Mesendoderm (in vitro differentiated cells): Measurements from ENCODE around the gene TSPAN7.
A peak's percentile ranks its signal among the peaks of the same experiment; 100 is the strongest.

Experiments
- DNase-seq: peaks from one replicate; pipeline ENCODE4 v3.0.0; 2013
- H2AK5ac ChIP-seq: 2 replicates; pipeline ENCODE4 v1.6.1; 2013; ENCODE audit warnings: low read length, inconsistent platforms
- H2BK120ac ChIP-seq: 2 replicates; pipeline ENCODE4 v1.6.1; 2013; ENCODE audit warnings: low read depth, mild to moderate bottlenecking, low read length, moderate library complexity, mixed read lengths
- H2BK15ac ChIP-seq: replicated peaks from 2 replicates; pipeline ENCODE4 v1.6.1; 2013; ENCODE audit warnings: low read depth, mild to moderate bottlenecking, moderate library complexity
- H2BK5ac ChIP-seq: 2 replicates; pipeline ENCODE4 v1.6.1; 2013; ENCODE audit warnings: low read length, inconsistent platforms
- H3K18ac ChIP-seq: 2 replicates; pipeline ENCODE4 v1.6.1; 2013; ENCODE audit warnings: mild to moderate bottlenecking, low read length, mixed read lengths
- H3K23ac ChIP-seq: one replicate; pipeline ENCODE4 v1.6.1; 2013; ENCODE audit warnings: low read length
- H3K27ac ChIP-seq: 2 replicates; pipeline ENCODE4 v1.5.1; 2013; ENCODE audit warnings: low read depth, mild to moderate bottlenecking, inconsistent platforms, low read length, moderate library complexity
- H3K27me3 ChIP-seq: 2 replicates; pipeline ENCODE4 v1.6.1; 2013; ENCODE audit warnings: low read length, control low read depth, mild to moderate bottlenecking, inconsistent platforms; ENCODE audit not compliant: insufficient read depth, poor library complexity
- H3K36me3 ChIP-seq: 2 replicates; pipeline ENCODE4 v1.6.1; 2013; ENCODE audit warnings: low read length, inconsistent platforms; ENCODE audit not compliant: control insufficient read depth, insufficient read depth
- H3K4ac ChIP-seq: one replicate; pipeline ENCODE4 v1.6.1; 2013; ENCODE audit warnings: low read depth, mild to moderate bottlenecking, low read length, moderate library complexity
- H3K4me1 ChIP-seq: 2 replicates; pipeline ENCODE4 v1.6.1; 2013; ENCODE audit warnings: low read depth, low read length, inconsistent platforms; ENCODE audit not compliant: control insufficient read depth
- H3K4me2 ChIP-seq: 2 replicates; pipeline ENCODE4 v1.6.1; 2013; ENCODE audit warnings: low read length
- H3K4me3 ChIP-seq: 2 replicates; pipeline ENCODE4 v1.5.1; 2013; ENCODE audit warnings: mild to moderate bottlenecking, low read length
- H3K56ac ChIP-seq: one replicate; pipeline ENCODE4 v1.6.1; 2013; ENCODE audit warnings: low read length
- H3K79me1 ChIP-seq: 2 replicates; pipeline ENCODE4 v1.6.1; 2013; ENCODE audit warnings: low read length, inconsistent platforms
- H3K79me2 ChIP-seq: 2 replicates; pipeline ENCODE4 v1.6.1; 2013; ENCODE audit warnings: mild to moderate bottlenecking, low read length; ENCODE audit not compliant: control insufficient read depth, insufficient read depth
- H3K9ac ChIP-seq: 2 replicates; pipeline ENCODE4 v1.6.1; 2013; ENCODE audit warnings: low read length, inconsistent platforms
- H4K5ac ChIP-seq: one replicate; pipeline ENCODE4 v1.6.1; 2013; ENCODE audit warnings: low read length
- H4K8ac ChIP-seq: one replicate; pipeline ENCODE4 v1.6.1; 2013; ENCODE audit warnings: low read depth, mild to moderate bottlenecking, control low read depth, low read length, moderate library complexity
- WGBS: extraction: QIAGEN DNeasy Blood & Tissue Kit; methylation state at CpG from one replicate; pipeline ENCODE4 v1.1.7; 2013; ENCODE audit warnings: low lambda C conversion rate, missing lambda C conversion rate; ENCODE audit not compliant: insufficient coverage; ENCODE audit errors: extremely low coverage; 5-methylcytosine and 5-hydroxymethylcytosine counted together

Gene TSPAN7

DNA sequence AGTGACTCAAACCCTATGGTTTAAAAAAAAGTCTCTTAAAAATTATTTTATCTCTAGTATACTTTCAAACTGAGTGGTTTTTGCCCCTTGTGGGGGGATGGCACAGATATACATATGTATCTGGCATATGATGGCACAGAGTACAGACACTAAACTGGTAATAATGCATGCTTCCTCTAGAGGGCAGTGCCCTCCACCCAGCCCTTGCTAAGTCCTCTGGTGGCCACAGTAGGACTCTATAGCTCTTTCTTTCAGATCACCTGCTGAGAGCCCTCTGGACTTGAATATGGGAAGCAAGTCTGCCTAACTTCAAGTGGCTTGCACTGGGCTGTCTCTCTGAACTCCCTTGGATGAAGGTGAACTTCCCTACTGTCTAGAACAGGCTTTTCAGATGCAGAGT is 66.3 kb downstream of the TSPAN7 start:
- DNase-seq, result peak; percentile 86

DNA sequence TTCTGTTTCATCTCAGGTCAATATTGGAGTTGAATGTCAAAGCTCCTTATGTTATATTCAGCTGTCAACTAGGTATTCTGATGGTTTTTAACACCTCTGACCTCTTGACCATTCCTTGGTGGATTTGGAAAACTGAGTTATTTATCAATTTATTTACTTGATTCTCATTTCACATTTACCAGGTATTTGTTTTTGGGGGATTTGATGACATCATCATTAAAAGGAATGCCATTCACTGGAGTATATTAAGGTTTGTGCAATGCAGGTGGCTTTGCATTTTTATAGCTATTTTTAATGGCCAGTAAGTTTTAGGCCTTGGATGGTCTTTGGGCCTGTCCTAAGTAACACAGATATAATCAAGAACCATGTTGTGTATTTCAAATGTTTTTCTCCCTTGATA is 67.2 kb downstream of the TSPAN7 start:
- Histone ChIP-seq H2AK5ac (no peak overlapping the region), H3K4me3 (no peak overlapping the region), H2BK120ac (no peak overlapping the region), H3K4me2 (no peak overlapping the region), H3K79me1 (no peaks in the 10 kb centered on the region), H3K9ac (no peak overlapping the region), H3K23ac (no peak overlapping the region), H2BK5ac (no peak overlapping the region), H3K79me2 (no peaks in the 10 kb centered on the region), H3K4ac (no peak overlapping the region), H3K56ac (no peak overlapping the region), H3K18ac (no peak overlapping the region), H2BK15ac (no peak overlapping the region), H3K4me1 (no peaks in the 10 kb centered on the region), H3K27me3 (no peaks in the 10 kb centered on the region), H3K36me3 (no peaks in the 10 kb centered on the region), H3K27ac (no peak overlapping the region), H4K5ac (no peak overlapping the region), H4K8ac (no peak overlapping the region)
- DNase-seq, result no peak

More for the DNA sequence above, 66.3 kb downstream of the TSPAN7 start:
- no peak overlapping the region for H3K56ac ChIP-seq
- no peak overlapping the region for H4K5ac ChIP-seq
- H2BK120ac ChIP-seq, result no peak overlapping the region
- H3K4me3 ChIP-seq, result no peak overlapping the region
- no peaks in the 10 kb centered on the region for H3K79me2 ChIP-seq
- no peaks in the 10 kb centered on the region for H3K79me1 ChIP-seq
- no peak overlapping the region for H3K9ac ChIP-seq
- no peak overlapping the region for H2BK5ac ChIP-seq
- no peak overlapping the region for H3K4ac ChIP-seq
- H4K8ac ChIP-seq, result no peak overlapping the region
- no peaks in the 10 kb centered on the region for H3K4me1 ChIP-seq
- no peak overlapping the region for H3K18ac ChIP-seq
- H2AK5ac ChIP-seq, result no peak overlapping the region
- no peak overlapping the region for H3K23ac ChIP-seq
- H3K4me2 ChIP-seq, result no peak overlapping the region
- H3K27ac ChIP-seq, result no peak overlapping the region
- no peaks in the 10 kb centered on the region for H3K36me3 ChIP-seq
- no peaks in the 10 kb centered on the region for H3K27me3 ChIP-seq
- H2BK15ac ChIP-seq, result no peak overlapping the region

DNA sequence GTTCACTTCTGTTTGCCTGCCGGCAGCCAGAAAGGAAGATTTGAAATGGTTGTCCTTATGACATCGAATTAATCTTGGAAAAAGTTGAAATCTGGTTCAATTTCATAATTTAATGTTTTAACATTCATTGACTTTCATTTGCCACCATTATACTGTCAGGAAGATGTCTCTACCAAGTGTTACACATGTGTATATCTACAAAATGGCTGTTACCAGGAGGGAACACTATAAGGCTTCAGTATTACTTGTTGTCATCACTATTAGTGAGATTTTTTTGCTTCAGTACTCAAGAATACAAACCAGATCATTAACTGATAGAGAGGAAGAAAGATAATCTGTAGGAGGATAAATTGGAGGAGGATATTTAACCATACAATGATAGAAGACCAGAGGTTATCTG is 71.2 kb downstream of the TSPAN7 start:
- H3K27me3 ChIP-seq, result no peaks in the 10 kb centered on the region
- DNase-seq, result no peak
- no peak overlapping the region for H2BK120ac ChIP-seq
- H3K4ac ChIP-seq, result no peak overlapping the region
- no peaks in the 10 kb centered on the region for H3K36me3 ChIP-seq
- no CpG with 5 or more reads among the region's 2 CpGs for WGBS
- no peak overlapping the region for H3K23ac ChIP-seq
- no peak overlapping the region for H2AK5ac ChIP-seq
- no peaks in the 10 kb centered on the region for H3K79me1 ChIP-seq
- H2BK5ac ChIP-seq, result no peak overlapping the region
- H4K5ac ChIP-seq, result no peak overlapping the region
- no peak overlapping the region for H3K4me3 ChIP-seq
- no peak overlapping the region for H3K27ac ChIP-seq
- no peak overlapping the region for H3K9ac ChIP-seq
- H2BK15ac ChIP-seq, result no peak overlapping the region
- no peaks in the 10 kb centered on the region for H3K79me2 ChIP-seq
- H3K4me1 ChIP-seq, result no peaks in the 10 kb centered on the region
- H3K56ac ChIP-seq, result no peak overlapping the region
- no peak overlapping the region for H3K4me2 ChIP-seq
- no peak overlapping the region for H3K18ac ChIP-seq
- H4K8ac ChIP-seq, result no peak overlapping the region

DNA sequence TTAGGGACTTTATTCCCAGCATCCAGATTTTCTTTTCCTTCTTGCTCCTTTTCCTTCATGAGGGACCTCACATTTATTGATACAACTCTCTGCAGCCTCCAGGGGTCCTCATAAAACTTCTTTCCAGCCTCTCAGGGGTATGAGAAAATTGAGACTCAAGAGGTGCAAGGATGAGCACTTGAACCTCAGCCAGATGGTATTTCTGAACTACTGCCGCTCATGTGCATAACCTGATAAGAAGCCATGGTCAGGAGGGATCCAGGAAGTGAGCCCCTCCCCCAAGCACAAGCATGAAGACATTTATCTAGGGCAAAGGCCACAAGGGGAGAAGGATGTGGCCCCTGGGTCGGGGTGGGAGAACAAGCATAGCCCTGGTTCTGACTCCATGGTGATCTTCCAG is 73.3 kb downstream of the TSPAN7 start:
- no CpG with 5 or more reads among the region's 2 CpGs for WGBS
- Histone ChIP-seq H2BK5ac (no peak overlapping the region), H2BK15ac (no peak overlapping the region), H3K36me3 (no peaks in the 10 kb centered on the region), H4K5ac (no peak overlapping the region), H3K18ac (no peak overlapping the region), H3K79me2 (no peaks in the 10 kb centered on the region), H3K4me1 (no peaks in the 10 kb centered on the region), H3K4me2 (no peak overlapping the region), H3K23ac (no peak overlapping the region), H3K79me1 (no peaks in the 10 kb centered on the region), H3K27me3 (no peaks in the 10 kb centered on the region), H3K56ac (no peak overlapping the region), H2BK120ac (no peak overlapping the region), H2AK5ac (no peak overlapping the region), H3K4ac (no peak overlapping the region), H4K8ac (no peak overlapping the region), H3K27ac (no peak overlapping the region), H3K4me3 (no peak overlapping the region), H3K9ac (no peak overlapping the region)
- peak; percentile 39 for DNase-seq

DNA sequence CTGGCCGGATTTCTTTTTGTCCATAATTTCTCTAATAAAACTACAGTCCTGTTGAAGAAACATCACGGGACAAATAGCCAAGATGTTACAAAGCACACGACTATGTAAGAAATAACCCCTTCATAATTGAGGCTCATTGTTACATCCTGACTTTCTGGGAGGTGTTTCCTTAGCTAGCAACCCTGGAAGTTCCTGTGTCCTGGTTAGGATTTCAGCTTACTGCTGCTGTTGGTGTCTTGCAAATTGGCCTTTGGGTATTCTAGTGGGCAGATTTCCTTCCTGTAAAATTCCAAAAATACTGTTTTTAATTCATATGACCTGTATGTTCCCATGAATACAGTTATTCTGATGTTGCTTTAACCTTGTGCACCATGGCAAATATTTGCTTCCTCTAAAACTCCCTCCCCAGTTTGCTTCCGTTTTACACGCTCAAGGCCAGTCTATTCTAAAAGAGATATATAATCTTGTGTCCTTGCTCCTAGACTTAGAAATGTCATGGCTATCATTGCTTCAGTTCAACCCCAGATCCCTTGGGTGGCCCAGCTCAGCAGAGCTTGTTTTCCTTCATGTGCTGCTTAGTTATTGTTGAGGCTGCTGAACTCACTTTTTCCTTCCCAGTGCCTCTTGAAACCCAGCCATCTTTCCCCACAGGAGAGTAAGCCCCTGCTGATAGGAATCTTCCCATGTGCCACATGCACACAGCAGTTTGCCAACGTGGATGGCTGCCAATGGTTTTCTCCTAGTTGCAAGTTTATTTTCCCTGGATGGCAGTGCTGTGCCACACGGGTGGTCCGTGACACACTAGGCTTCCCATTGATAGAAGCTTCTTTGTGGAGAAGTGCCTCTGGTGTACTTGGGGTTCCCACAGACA is 75.8 kb downstream of the TSPAN7 start:
- H3K9ac ChIP-seq, result no peak overlapping the region
- H3K4me3 ChIP-seq, result no peak overlapping the region
- no peak overlapping the region for H3K4me2 ChIP-seq
- H4K8ac ChIP-seq, result no peak overlapping the region
- H3K36me3 ChIP-seq, result no peaks in the 10 kb centered on the region
- H3K79me2 ChIP-seq, result no peaks in the 10 kb centered on the region
- no peaks in the 10 kb centered on the region for H3K4me1 ChIP-seq
- H3K27ac ChIP-seq, result no peak overlapping the region
- no peak overlapping the region for H3K56ac ChIP-seq
- WGBS, result no CpG with 5 or more reads among the region's 8 CpGs
- no peak overlapping the region for H3K18ac ChIP-seq
- H2AK5ac ChIP-seq, result no peak overlapping the region
- H3K79me1 ChIP-seq, result no peaks in the 10 kb centered on the region
- no peak overlapping the region for H2BK15ac ChIP-seq
- H4K5ac ChIP-seq, result no peak overlapping the region
- no peak overlapping the region for H3K4ac ChIP-seq
- H3K27me3 ChIP-seq, result no peaks in the 10 kb centered on the region
- H2BK5ac ChIP-seq, result no peak overlapping the region
- DNase-seq, result no peak
- H2BK120ac ChIP-seq, result no peak overlapping the region
- H3K23ac ChIP-seq, result no peak overlapping the region

DNA sequence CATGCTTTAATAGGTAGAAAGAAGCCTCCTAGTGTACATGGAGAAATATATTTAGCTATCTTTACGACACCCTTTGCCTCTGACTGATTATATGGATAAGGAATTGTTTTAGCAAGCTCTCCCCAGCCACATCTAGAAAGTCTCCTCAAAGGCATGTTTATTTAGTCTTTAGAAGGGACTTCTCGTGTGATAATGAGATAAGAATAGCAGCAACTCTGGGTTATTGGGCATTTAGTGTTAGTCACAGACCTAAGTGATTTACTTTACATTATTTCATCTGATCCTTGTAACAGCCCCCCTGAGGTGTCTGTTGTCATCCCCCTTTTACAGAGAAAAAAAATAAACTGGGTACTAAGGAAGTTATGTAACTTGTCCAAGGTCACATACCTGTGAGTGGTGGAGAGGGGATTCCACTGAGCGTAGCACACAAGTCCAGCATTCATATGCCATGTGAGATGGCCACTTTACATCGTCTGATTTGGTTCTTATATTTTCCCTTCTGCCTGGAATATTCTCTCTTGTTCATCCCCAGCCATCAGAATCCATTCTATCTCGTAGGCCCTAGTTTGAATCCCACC is 77.7 kb downstream of the TSPAN7 start:
- Histone ChIP-seq H4K8ac (no peak overlapping the region), H3K4ac (no peak overlapping the region), H2AK5ac (no peak overlapping the region), H4K5ac (no peak overlapping the region), H3K27ac (no peak overlapping the region), H3K4me2 (no peak overlapping the region), H2BK15ac (no peak overlapping the region), H3K79me2 (no peaks in the 10 kb centered on the region), H3K9ac (no peak overlapping the region), H3K23ac (no peak overlapping the region), H2BK5ac (no peak overlapping the region), H3K4me3 (no peak overlapping the region), H3K56ac (no peak overlapping the region), H3K4me1 (no peaks in the 10 kb centered on the region), H3K27me3 (no peaks in the 10 kb centered on the region), H3K79me1 (no peaks in the 10 kb centered on the region), H2BK120ac (no peak overlapping the region), H3K18ac (no peak overlapping the region), H3K36me3 (no peaks in the 10 kb centered on the region)
- DNase-seq, result peak; percentile 27
- WGBS, result no CpG with 5 or more reads among the region's 5 CpGs
